BJ (cell line): ENCODE results near the gene REPIN1. TPM values are rescaled to one million over a fixed set of nuclear protein-coding genes. Genes with fewer than 3 reads are reported as not detected.

Experiments
- CTCF ChIA-PET: fragments of 350-600 bp; formaldehyde crosslinking; extraction: SDS; loops from one replicate; lab custom pipeline; 2021; ENCODE audit warnings: antibody characterized with exemption, inconsistent platforms; lab: Yijun Ruan, JAX
- POLR2A ChIA-PET: fragments of 300-600 bp; sonication (Branson Sonifier 250); formaldehyde crosslinking; extraction: SDS; loops from one replicate; lab custom pipeline; 2021; ENCODE audit warnings: antibody characterized with exemption; lab: Charles Lee
- DNase-seq: peaks from one replicate; pipeline ENCODE4 v3.0.0-alpha.2; 2011; ENCODE audit warnings: low read depth
- H3K27me3 ChIP-seq: 2 replicates; pipeline ENCODE4 v1.6.0; 2011; ENCODE audit warnings: low read length; ENCODE audit not compliant: control insufficient read depth, insufficient read depth
- H3K36me3 ChIP-seq: 2 replicates; pipeline ENCODE4 v1.5.1; 2011; ENCODE audit warnings: low read length; ENCODE audit not compliant: control insufficient read depth, insufficient read depth
- H3K4me3 ChIP-seq: 2 replicates; pipeline ENCODE4 v1.5.1; 2011; ENCODE audit warnings: low read depth, mild to moderate bottlenecking, control low read depth, low read length
- polyA plus RNA-seq: library from polyadenylated mRNA; depleted of rRNA; stranded (reverse); fragments of >200 nt; gene quantifications from 2 replicates; pipeline ENCODE4 v1.2.3, GENCODE V29; 2011
- TF ChIP-seq, protein P1 (sequence below): IDR thresholded peaks from 2 replicates; pipeline ENCODE4 v1.5.1; 2011; ENCODE audit warnings: low read depth, mild to moderate bottlenecking, control low read depth, inconsistent platforms, low read length, moderate library complexity; ENCODE audit not compliant: insufficient read depth

Gene REPIN1
- polyA plus RNA-seq, 1 experiment: 65.7 TPM

DNA sequence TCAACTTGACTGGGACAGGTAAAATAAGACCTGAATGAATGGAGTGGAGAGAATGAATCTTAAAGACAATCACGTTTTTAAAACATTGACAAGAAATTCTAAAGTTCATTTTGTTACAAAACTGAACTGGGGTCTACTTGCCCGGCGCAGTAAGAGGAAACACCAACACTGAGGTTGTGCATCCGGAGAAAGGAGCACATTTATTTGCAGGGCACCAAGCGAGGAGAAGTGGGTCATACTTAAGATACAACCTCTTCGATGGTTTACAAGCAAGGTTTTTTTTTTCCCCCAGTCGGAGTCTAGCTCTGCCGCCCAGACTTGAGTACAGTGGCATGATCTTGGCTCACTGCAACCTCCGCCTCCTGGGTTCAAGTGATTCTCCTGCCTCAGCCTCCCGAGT is 3.4 kb upstream of the REPIN1 start:
- ChIA-PET POLR2A (no interaction called here), CTCF (interaction anchor here (1.2 to 3.5 kb wide), 3 partner anchors 8 to 52 kb away, joined by 4 to 25 read pairs (median 4); no protein-coding TSS in a partner anchor)
- Histone ChIP-seq H3K27me3 (no peaks in the 10 kb centered on the region), H3K4me3 (no peak overlapping the region), H3K36me3 (peaks cover 2% of the 10 kb centered on the region; the same call in 1 of the 2 replicates)
- no peak for DNase-seq
- TF ChIP-seq, protein P1, sequence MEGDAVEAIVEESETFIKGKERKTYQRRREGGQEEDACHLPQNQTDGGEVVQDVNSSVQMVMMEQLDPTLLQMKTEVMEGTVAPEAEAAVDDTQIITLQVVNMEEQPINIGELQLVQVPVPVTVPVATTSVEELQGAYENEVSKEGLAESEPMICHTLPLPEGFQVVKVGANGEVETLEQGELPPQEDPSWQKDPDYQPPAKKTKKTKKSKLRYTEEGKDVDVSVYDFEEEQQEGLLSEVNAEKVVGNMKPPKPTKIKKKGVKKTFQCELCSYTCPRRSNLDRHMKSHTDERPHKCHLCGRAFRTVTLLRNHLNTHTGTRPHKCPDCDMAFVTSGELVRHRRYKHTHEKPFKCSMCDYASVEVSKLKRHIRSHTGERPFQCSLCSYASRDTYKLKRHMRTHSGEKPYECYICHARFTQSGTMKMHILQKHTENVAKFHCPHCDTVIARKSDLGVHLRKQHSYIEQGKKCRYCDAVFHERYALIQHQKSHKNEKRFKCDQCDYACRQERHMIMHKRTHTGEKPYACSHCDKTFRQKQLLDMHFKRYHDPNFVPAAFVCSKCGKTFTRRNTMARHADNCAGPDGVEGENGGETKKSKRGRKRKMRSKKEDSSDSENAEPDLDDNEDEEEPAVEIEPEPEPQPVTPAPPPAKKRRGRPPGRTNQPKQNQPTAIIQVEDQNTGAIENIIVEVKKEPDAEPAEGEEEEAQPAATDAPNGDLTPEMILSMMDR: no peak

DNA sequence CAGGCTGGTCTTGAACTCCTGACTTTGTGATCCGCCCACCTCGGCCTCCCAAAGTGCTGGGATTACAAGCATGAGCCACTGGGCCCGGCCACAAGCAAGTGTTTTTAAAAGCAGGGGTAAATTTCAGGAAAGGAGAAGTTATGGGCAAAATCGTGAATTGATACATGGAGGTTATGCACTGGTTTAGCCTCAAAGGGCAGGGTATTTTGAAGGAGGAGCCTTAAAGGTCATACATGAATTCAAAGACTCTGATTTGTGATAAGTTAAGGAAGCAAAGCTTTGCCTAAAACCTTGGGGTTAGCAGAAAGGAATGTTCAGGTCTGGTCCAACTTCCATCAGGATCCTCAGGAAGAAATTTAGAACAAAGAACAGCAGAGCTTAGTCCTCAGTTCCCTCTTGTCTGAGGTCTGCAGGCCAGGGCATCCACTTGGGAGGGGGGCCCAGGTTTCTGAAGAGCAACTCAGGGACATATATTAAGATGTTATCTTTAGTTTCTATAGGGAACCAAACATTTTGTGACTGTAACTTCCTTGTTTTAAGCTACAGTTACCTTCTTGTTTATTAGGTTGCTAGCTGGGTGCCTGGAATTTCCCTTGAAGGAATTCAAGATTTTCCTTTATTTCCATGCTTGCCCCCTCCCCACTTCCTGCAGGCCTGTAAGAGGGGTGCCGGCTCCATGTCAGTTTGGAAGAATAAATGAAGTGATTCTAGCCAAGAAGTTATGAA is 2.8 kb upstream of the REPIN1 start:
- Histone ChIP-seq H3K36me3 (peaks cover 2% of the 10 kb centered on the region; the same call in 1 of the 2 replicates), H3K27me3 (no peaks in the 10 kb centered on the region), H3K4me3 (no peak overlapping the region)
- POLR2A ChIA-PET: no interaction called here
- CTCF ChIA-PET: interaction anchor here (1.2 to 3.5 kb wide), 3 partner anchors 9 to 52 kb away, joined by 4 to 25 read pairs (median 4); no protein-coding TSS in a partner anchor
- TF ChIP-seq, protein P1: no peak
- DNase-seq: no peak

DNA sequence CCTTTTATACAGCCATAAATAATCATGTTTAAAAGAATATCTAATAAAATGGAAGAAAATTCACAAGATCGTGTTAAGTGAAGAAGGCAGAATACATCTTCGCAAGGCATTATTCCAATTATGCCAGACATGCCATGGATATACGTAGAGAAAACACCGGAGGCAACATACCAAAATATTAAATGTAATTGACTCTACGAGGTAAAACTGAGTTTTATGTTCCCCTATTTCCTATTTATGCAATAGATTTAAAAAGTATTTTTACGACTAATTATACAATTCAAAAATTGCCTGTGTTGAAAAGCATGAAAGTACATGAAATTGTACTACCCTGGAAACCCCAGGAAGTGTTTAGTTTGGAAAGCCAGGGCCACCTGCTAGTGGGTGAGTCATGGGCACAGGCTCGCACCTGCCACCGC is 936 bp upstream of the REPIN1 start:
- DNase-seq: no peak
- TF ChIP-seq, protein P1: no peak
- Histone ChIP-seq H3K4me3 (peak overlapping the region; percentile 58), H3K36me3 (peaks cover 12% of the 10 kb centered on the region), H3K27me3 (no peaks in the 10 kb centered on the region)
- CTCF ChIA-PET: interaction anchor here (0.7 to 3.5 kb wide), 3 partner anchors 11 to 52 kb away, joined by 3 to 25 read pairs (median 13); no protein-coding TSS in a partner anchor
- POLR2A ChIA-PET: no interaction called here

DNA sequence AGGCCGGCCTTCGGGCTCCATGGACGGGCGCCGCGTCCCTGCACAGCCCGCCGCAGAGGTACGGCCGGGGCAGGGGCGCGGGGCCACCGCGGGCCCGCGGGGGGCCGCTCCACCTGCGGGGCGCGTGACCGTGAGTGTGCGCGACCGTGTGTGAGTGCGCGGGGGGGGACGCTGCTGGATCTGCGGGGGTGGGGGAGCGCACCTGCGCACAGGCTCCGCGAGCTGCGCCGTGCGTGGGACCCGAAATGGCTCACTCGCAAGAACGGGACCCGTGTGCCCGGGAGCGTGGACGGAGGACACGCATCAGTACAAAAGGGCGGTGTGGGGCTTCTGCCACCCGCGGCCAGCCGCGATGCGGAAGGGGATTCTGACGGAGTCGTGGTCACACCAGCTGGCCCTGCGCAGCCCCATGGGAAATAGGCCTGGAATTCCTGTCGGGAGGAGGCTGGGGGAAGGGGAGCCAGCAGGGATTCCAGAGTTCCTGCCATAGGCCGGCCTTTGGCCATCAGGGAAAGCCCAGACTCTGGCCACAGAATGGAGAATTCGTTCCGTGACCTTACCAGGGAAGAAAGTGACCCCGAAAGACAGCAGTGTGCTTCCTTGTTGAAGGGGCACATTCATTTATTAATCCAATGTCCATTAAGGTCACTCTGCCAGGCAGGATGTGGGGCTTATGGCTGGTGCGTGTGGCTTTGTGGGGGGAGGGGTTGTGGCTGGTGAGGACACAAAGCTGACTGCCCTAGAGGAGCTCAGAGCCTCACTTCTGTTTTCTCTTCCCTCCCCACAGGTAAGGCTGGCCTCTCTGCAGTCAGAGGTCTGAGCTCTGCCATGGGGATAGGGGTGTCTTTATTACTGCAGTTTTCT is 494 bp downstream of the REPIN1 start:
- ChIA-PET CTCF (interaction anchor here (0.8 to 3.3 kb wide), 6 partner anchors 12 to 53 kb away, joined by 3 to 13 read pairs (median 4); no protein-coding TSS in a partner anchor), POLR2A (interaction anchor here (0.6 to 0.8 kb wide), 4 partner anchors 9 to 37 kb away, joined by 3 to 4 read pairs (median 4); no protein-coding TSS in a partner anchor)
- H3K36me3 ChIP-seq: peaks cover 23% of the 10 kb centered on the region
- no peaks in the 10 kb centered on the region for H3K27me3 ChIP-seq
- H3K4me3 ChIP-seq: peak overlapping the region; percentile 58
- DNase-seq: no peak
- TF ChIP-seq, protein P1: no peak
